ENCODE data around the gene ZCCHC24. TPM values are rescaled to one million over a fixed set of nuclear protein-coding genes. Genes with fewer than 3 reads are reported as not detected.

ZCCHC24 gene
- total and polyA plus RNA-seq, 2 donors from 2014 or later: 8.4 to 21.3 TPM

DNA sequence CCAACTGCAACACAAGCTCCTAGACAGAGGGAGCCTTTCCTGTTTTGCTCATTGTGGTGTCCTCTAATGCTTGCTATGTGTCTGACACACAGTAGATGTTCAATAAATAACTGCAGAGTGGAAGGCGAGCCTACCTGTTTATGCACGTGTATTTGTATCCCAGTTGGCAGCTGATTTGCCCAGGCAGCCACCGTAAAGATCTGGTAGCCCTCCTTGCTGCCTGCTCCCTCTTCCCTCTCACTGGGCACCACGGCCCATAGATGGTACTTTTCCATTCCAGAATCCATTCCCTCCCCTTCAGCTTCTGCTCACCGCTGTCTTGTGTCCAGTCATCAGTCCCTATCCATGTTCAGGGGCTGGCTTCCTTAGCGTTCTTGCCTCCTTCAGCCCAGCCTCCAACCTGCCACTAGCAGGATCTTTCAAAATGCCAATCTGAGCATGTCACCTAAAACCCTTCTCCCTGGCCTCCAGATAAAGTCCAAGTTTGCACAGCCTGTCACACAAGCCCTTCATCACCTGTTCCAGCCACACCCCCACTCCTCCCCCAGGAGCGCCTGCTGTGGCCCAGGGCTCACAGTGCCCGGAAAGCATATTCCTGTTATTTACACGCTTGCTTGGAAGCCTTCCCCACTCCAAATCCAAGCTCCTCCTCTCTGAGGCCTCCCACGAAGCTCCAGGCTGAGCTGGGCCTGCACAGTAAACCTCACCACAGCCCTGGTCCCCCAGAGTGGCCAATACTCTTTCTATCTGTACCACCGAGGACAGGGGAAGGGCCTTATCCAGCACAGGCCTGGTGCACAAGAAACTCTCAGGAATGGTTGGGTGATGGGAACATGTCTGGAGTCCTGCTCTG, 21.0 kb downstream of the ZCCHC24 start:
- TF ChIP-seq, protein P1, sequence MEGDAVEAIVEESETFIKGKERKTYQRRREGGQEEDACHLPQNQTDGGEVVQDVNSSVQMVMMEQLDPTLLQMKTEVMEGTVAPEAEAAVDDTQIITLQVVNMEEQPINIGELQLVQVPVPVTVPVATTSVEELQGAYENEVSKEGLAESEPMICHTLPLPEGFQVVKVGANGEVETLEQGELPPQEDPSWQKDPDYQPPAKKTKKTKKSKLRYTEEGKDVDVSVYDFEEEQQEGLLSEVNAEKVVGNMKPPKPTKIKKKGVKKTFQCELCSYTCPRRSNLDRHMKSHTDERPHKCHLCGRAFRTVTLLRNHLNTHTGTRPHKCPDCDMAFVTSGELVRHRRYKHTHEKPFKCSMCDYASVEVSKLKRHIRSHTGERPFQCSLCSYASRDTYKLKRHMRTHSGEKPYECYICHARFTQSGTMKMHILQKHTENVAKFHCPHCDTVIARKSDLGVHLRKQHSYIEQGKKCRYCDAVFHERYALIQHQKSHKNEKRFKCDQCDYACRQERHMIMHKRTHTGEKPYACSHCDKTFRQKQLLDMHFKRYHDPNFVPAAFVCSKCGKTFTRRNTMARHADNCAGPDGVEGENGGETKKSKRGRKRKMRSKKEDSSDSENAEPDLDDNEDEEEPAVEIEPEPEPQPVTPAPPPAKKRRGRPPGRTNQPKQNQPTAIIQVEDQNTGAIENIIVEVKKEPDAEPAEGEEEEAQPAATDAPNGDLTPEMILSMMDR (IDR thresholded peaks at IDR 0.05; ENCODE audit: borderline replicate concordance, extremely low read depth, insufficient read depth): no peak
- FAIRE-seq (no peak), DNase-seq (peak in 3 of 5 donors; percentile 55 to 69 (median 66))
- no peak overlapping the region for H3K27ac ChIP-seq (ENCODE audit: low read depth in 2 of 2, low read length in 2 of 2)
- H3K4me1 ChIP-seq (ENCODE audit: control insufficient read depth in 2 of 3, insufficient read depth in 2 of 3, low read depth in 1 of 3, low read length in 3 of 3): peaks cover 0 to 11% (median 0%) of the 10 kb centered on the region in 3 donors
- H3K27me3 ChIP-seq (ENCODE audit: control insufficient read depth, insufficient read depth, low read length): no peaks in the 10 kb centered on the region
- intact Hi-C loops (cut with DNase I): no loop called here
- no peaks in the 10 kb centered on the region for H3K36me3 ChIP-seq (ENCODE audit: control insufficient read depth in 2 of 3, insufficient read depth in 3 of 3, low read length in 3 of 3)
- H3K9ac ChIP-seq (ENCODE audit: low read length in 3 of 3): no peak overlapping the region
- H3K4me3 ChIP-seq (ENCODE audit: low read length in 3 of 3): no peak overlapping the region
- no peaks in the 10 kb centered on the region for H3K9me3 ChIP-seq (ENCODE audit: control insufficient read depth in 2 of 3, insufficient read depth in 1 of 3, low read length in 3 of 3)

DNA sequence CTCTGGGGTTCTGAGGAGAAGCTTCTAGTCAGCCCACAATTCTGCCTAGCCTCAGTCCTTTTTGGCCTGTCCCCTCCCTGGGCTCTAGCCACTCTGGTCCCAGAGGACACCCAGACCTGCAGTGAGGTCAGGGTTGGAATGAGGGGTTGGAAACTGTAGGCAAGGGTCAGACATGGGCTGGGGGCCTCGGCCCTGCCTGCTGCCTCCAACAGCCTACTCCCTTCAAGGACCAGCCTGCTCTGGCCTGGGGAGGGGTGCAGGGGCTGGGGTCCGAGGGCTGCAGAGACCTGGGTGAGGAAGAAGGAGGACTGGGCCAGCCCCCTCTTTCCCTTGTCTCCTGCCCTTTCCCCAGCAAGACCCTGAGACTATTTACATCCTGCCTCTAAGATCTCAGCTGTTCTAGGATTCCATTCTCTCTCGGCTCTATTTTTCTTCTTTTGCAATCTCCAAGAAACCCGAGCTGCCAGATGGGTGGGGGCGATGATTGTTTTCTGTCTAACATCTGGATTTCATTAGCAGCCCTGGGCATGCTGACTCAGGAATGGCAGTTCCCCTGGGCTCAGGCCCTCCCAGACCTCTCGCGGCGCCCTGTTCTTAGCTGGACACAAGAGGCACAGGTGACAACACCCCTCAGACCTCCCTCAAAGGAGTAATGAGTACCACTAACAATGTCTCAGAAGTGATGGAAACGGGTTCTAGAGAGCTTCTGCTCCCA, 23.1 kb downstream of the ZCCHC24 start:
- TF ChIP-seq, protein P1 (IDR thresholded peaks at IDR 0.05; ENCODE audit: borderline replicate concordance, extremely low read depth, insufficient read depth): no peak
- H3K27me3 ChIP-seq (ENCODE audit: control insufficient read depth, insufficient read depth, low read length): no peaks in the 10 kb centered on the region
- H3K4me3 ChIP-seq (ENCODE audit: low read length in 3 of 3): no peak overlapping the region
- H3K9me3 ChIP-seq (ENCODE audit: control insufficient read depth in 2 of 3, insufficient read depth in 1 of 3, low read length in 3 of 3): no peaks in the 10 kb centered on the region
- FAIRE-seq (no peak), DNase-seq (peak in 4 of 5 donors; percentile 61 to 75 (median 66))
- H3K9ac ChIP-seq (ENCODE audit: low read length in 3 of 3): no peak overlapping the region
- peaks cover 0 to 14% (median 0%) of the 10 kb centered on the region in 3 donors for H3K4me1 ChIP-seq (ENCODE audit: control insufficient read depth in 2 of 3, insufficient read depth in 2 of 3, low read depth in 1 of 3, low read length in 3 of 3)
- intact Hi-C loops (cut with DNase I): no loop called here
- H3K36me3 ChIP-seq (ENCODE audit: control insufficient read depth in 2 of 3, insufficient read depth in 3 of 3, low read length in 3 of 3): peaks cover 0 to 3% (median 0%) of the 10 kb centered on the region in 3 donors
- no peak overlapping the region for H3K27ac ChIP-seq (ENCODE audit: low read depth in 2 of 2, low read length in 2 of 2)

DNA sequence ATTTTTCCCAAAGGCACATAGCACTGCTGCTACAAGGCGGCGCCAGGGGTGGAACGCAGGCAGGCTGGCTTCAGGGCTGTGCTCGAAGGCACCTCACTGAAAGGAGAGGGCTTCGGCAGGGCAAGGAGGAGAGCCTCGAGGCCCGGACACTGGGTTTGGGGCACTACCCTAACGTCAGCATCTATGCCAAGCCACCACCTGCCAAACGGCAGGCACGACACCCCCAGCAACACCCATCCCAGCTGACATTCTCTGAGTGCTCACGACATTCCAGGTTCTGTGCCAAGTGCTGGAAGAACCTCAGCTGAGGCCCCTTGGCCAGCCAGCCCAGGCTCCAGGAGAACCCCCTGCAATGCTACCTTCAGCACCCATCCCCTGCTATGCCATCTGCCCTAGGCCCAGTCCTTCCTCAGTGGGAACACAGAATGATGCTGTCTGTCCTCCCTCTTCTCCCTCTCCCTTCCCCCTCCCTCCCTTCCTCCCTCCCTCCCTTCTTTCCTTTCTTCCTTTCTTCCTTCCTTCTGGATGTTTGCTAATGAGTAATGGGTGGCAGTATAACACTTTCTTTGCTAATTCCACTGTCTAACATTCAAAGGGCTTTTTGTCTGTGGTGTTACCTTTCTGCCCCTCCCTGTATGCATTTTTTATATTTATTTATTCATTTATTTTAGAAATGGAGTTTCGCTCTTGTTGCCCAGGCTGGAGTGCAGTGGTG, 24.3 kb downstream of the ZCCHC24 start:
- H3K27ac ChIP-seq (ENCODE audit: low read depth in 2 of 2, low read length in 2 of 2): no peak overlapping the region
- peaks cover 0 to 3% (median 0%) of the 10 kb centered on the region in 3 donors for H3K36me3 ChIP-seq (ENCODE audit: control insufficient read depth in 2 of 3, insufficient read depth in 3 of 3, low read length in 3 of 3)
- H3K9me3 ChIP-seq (ENCODE audit: control insufficient read depth in 2 of 3, insufficient read depth in 1 of 3, low read length in 3 of 3): no peaks in the 10 kb centered on the region
- H3K4me1 ChIP-seq (ENCODE audit: control insufficient read depth in 2 of 3, insufficient read depth in 2 of 3, low read depth in 1 of 3, low read length in 3 of 3): peaks cover 0 to 14% (median 0%) of the 10 kb centered on the region in 3 donors
- peak in 1 of 5 donors; percentile 51 for DNase-seq
- no peak overlapping the region for H3K4me3 ChIP-seq (ENCODE audit: low read length in 3 of 3)
- intact Hi-C loops (cut with DNase I): no loop called here
- no peaks in the 10 kb centered on the region for H3K27me3 ChIP-seq (ENCODE audit: control insufficient read depth, insufficient read depth, low read length)
- no peak for FAIRE-seq
- no peak overlapping the region for H3K9ac ChIP-seq (ENCODE audit: low read length in 3 of 3)
- TF ChIP-seq, protein P1 (IDR thresholded peaks at IDR 0.05; ENCODE audit: borderline replicate concordance, extremely low read depth, insufficient read depth): no peak

All from kidney (tissue), 14 donors.